CD4-positive, alpha-beta T cell (primary cell): ENCODE results near the gene PAQR8. TPM values are rescaled to one million over a fixed set of nuclear protein-coding genes. Genes with fewer than 3 reads are reported as not detected.

Source experiments
- ATAC-seq: fragments of 200-7000 bp; cut with Tn5 transposase; one replicate; pipeline ENCODE4 v1.10.0; 2022; ENCODE audit warnings: mild to moderate bottlenecking; ENCODE audit not compliant: poor library complexity
- CTCF ChIA-PET: fragments of 350-600 bp; sonication (Branson Sonifier 250); formaldehyde crosslinking; loops from one replicate; lab custom pipeline; 2021; ENCODE audit warnings: antibody characterized with exemption, inconsistent platforms; lab: Charles Lee
- POLR2A ChIA-PET: fragments of 350-600 bp; sonication (Branson Sonifier 250); formaldehyde crosslinking; loops from one replicate; lab custom pipeline; 2021; ENCODE audit warnings: antibody characterized with exemption, inconsistent platforms; lab: Charles Lee
- DNase-seq, 14 experiments: peaks; one replicate each; pipeline ENCODE4 v3.0.0-alpha.2; 2013 to 2020; ENCODE audit warnings: mixed read lengths in 2 of 14
- H3K27ac ChIP-seq, 2 donors: one replicate each; pipeline versions ENCODE4 v1.5.1 to v1.7.0; 2013; ENCODE audit warnings: low read length in 2 of 2, low read depth in 1 of 2, mild to moderate bottlenecking in 1 of 2
- H3K27me3 ChIP-seq, 2 experiments: 1 replicate in 1 of 2; 2 replicates in 1 of 2; pipeline versions ENCODE4 v1.6.1 to v1.7.0; 2013; ENCODE audit warnings: low read length in 2 of 2, control low read depth in 1 of 2, mild to moderate bottlenecking in 1 of 2, moderate library complexity in 1 of 2; ENCODE audit not compliant: insufficient read depth in 2 of 2, control insufficient read depth in 1 of 2
- H3K36me3 ChIP-seq: one replicate; pipeline ENCODE4 v1.6.1; 2013; ENCODE audit warnings: low read length, control low read depth; ENCODE audit not compliant: insufficient read depth
- H3K4me1 ChIP-seq: one replicate; pipeline ENCODE4 v1.6.1; 2013; ENCODE audit warnings: low read length, control low read depth; ENCODE audit not compliant: insufficient read depth
- H3K4me3 ChIP-seq: one replicate; pipeline ENCODE4 v1.5.1; 2013; ENCODE audit warnings: mild to moderate bottlenecking, low read length, moderate library complexity
- H3K9me3 ChIP-seq, 2 experiments: 1 replicate in 1 of 2; 2 replicates in 1 of 2; pipeline versions ENCODE4 v1.6.1 to v1.7.0; 2013; ENCODE audit warnings: low read length in 2 of 2, mild to moderate bottlenecking in 2 of 2, control low read depth in 1 of 2, moderate library complexity in 1 of 2; ENCODE audit not compliant: control insufficient read depth in 1 of 2, insufficient read depth in 1 of 2
- H3K27ac Mint-ChIP-seq: one replicate; pipeline ENCODE4 v1.8.0; 2020; ENCODE audit warnings: mixed read lengths
- H3K27me3 Mint-ChIP-seq: one replicate; pipeline ENCODE4 v1.8.0; 2021; ENCODE audit warnings: mixed read lengths
- H3K36me3 Mint-ChIP-seq: one replicate; pipeline ENCODE4 v1.8.0; 2021; ENCODE audit warnings: low read depth, mixed read lengths
- H3K4me1 Mint-ChIP-seq: one replicate; pipeline ENCODE4 v1.8.0; 2021; ENCODE audit warnings: low read depth, mixed read lengths
- H3K4me3 Mint-ChIP-seq: one replicate; pipeline ENCODE4 v1.8.0; 2020; ENCODE audit warnings: mild to moderate bottlenecking, mixed read lengths
- H3K9me3 Mint-ChIP-seq: one replicate; pipeline ENCODE4 v1.8.0; 2020; ENCODE audit warnings: mixed read lengths
- intact Hi-C, 2 experiments: fragments of 100-400 bp; cut with DNase I in 1 of 2; cut with micrococcal nuclease in 1 of 2; formaldehyde crosslinking; loops; one replicate each; pipeline versions ENCODE4 v1.15.1 to v1.9.0; 2023 to 2025; cut with DNase I, micrococcal nuclease
- total RNA-seq, 174 experiments: library from RNA in 2 of 174; stranded (reverse) in 2 of 174; gene quantifications; one replicate each; pipeline ENCODE4 v1.2.3 and lab custom pipeline; 2021 to 2026
- TF ChIP-seq, protein P1 (sequence below): fragments of 200-600 bp; IDR thresholded peaks from one replicate; pipeline ENCODE4 v1.8.0; 2022; ENCODE audit warnings: antibody characterized with exemption, mild to moderate bottlenecking

Gene PAQR8
- total RNA-seq, 2 experiments from 2014 or later: 1.8 to 1.9 TPM

DNA sequence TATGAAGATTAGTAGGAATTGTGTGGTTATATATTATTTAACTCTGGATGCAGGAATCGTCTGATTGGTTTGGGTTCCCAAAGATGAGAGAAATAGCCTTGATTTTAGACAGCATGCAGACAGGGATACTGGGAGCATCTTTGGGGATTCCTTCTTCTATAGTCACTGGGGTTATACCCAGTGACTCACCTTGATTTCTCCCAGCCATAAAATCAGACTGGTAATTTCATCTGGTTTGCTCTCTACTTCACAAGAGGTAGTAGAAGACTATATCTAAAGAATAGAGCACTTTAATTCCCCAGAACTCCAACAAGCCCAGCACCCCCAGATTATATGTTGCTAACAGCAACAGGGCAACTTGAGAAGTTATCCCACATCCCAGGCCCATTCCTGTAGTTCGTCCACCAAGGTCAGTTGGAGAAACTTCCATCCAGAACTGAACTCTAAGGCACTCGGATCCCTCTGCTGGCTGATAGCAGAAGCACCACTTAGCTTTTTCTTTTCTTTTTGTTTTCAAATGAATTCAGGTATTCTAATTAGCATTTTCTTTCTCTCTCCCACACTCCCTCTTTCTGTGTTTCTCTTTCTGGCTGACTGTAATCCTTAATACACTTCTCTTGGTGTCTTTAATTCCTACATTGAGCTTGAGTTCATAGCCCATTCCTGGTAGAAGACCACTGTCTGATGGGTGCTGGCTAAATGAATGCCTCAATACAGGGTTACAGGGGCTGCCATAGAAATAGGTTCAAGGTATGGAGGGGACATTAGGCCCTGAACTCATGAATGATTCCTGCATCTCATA is 37.8 kb downstream of the PAQR8 start:
- Mint-ChIP-seq H3K4me1 (peaks cover 80% of the 10 kb centered on the region), H3K36me3 (peaks cover 27% of the 10 kb centered on the region), H3K9me3 (peaks cover 6% of the 10 kb centered on the region), H3K4me3 (peak overlapping the region; percentile 54), H3K27ac (peak overlapping the region; percentile 97), H3K27me3 (no peaks in the 10 kb centered on the region)
- TF ChIP-seq, protein P1, sequence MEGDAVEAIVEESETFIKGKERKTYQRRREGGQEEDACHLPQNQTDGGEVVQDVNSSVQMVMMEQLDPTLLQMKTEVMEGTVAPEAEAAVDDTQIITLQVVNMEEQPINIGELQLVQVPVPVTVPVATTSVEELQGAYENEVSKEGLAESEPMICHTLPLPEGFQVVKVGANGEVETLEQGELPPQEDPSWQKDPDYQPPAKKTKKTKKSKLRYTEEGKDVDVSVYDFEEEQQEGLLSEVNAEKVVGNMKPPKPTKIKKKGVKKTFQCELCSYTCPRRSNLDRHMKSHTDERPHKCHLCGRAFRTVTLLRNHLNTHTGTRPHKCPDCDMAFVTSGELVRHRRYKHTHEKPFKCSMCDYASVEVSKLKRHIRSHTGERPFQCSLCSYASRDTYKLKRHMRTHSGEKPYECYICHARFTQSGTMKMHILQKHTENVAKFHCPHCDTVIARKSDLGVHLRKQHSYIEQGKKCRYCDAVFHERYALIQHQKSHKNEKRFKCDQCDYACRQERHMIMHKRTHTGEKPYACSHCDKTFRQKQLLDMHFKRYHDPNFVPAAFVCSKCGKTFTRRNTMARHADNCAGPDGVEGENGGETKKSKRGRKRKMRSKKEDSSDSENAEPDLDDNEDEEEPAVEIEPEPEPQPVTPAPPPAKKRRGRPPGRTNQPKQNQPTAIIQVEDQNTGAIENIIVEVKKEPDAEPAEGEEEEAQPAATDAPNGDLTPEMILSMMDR: peak; percentile 93
- H3K27ac ChIP-seq: peak overlapping the region; percentile 67 to 82
- CTCF ChIA-PET: interaction anchor here (0.6 to 4.4 kb wide), 22 partner anchors 10 to 600 kb away, joined by 3 to 55 read pairs (median 4); partner anchors contain the start of genes MCM3 and PAQR8
- H3K36me3 ChIP-seq: peaks cover 21% of the 10 kb centered on the region
- intact Hi-C loops: loop anchor here (1.0 to 10.0 kb wide), 9 partner anchors 10 to 483 kb away; partner anchors contain the start of genes PAQR8 (in 1 of the 2) and TRAM2 (in 1 of the 2)
- DNase-seq (peak in 5 of 14 experiments; percentile 34 to 75 (median 57)), ATAC-seq (peak; percentile 43)
- H3K27me3 ChIP-seq: no peaks in the 10 kb centered on the region
- POLR2A ChIA-PET: interaction anchor here (0.5 to 9.4 kb wide), 10 partner anchors 11 to 792 kb away, joined by 3 to 138 read pairs (median 7); partner anchors contain the start of genes EFHC1, MCM3 and PAQR8
- H3K4me3 ChIP-seq: no peak overlapping the region
- peaks cover 0 to 9% of the 10 kb centered on the region in 2 experiments for H3K9me3 ChIP-seq
- peaks cover 70% of the 10 kb centered on the region for H3K4me1 ChIP-seq

DNA sequence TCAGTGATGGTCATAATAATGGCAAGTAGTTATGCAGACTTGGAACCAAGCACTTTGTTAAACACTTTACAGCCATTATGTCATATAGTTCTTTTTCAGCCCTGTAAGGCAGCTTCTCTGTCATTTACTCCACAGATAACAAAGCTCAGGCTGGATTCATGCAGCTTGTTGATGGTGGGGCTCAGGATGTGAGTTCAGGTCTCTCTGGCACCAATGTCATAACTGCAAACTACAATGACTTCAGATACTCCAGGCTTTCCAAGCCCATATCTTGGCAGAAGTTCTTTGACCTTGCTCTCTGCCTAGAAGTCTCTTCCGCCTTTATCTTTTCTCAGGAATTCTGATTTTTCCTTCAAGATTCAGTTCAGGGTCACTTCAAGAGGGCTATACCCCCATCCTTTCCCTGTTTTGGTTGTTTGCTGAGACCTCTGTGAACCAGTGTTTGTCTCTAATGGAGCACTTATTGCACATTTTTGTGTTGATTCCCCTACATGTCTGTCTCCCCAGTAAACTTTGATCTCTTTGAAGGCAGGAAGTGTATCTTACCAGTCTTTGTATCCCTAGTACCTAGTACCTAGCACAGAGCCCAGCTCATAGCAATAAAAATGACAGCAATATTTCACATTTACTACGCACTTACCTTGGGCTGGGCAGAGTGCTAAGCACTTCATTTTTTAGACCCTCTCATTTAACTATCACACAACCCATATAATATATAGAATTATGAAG is 38.5 kb downstream of the PAQR8 start:
- ATAC-seq (peak; percentile 52), DNase-seq (peak in 2 of 14 experiments; percentile 40 to 43)
- Histone ChIP-seq H3K36me3 (peaks cover 28% of the 10 kb centered on the region), H3K9me3 (peaks cover 0 to 9% of the 10 kb centered on the region in 2 experiments), H3K4me1 (peaks cover 65% of the 10 kb centered on the region), H3K4me3 (no peak overlapping the region), H3K27ac (peak overlapping the region; percentile 35 to 64), H3K27me3 (no peaks in the 10 kb centered on the region)
- Mint-ChIP-seq H3K9me3 (peaks cover 6% of the 10 kb centered on the region), H3K27me3 (no peaks in the 10 kb centered on the region), H3K27ac (peak overlapping the region; percentile 97), H3K4me3 (peak overlapping the region; percentile 54), H3K4me1 (peaks cover 76% of the 10 kb centered on the region), H3K36me3 (peaks cover 35% of the 10 kb centered on the region)
- TF ChIP-seq, protein P1: no peak
- intact Hi-C loops: loop anchor here (1.0 to 10.0 kb wide), 3 partner anchors 15 to 236 kb away; no protein-coding TSS in a partner anchor
- POLR2A ChIA-PET: interaction anchor here (1.0 to 9.4 kb wide), 9 partner anchors 12 to 115 kb away, joined by 3 to 138 read pairs (median 7); partner anchors contain the start of genes EFHC1, MCM3 and PAQR8
- CTCF ChIA-PET: interaction anchor here (0.6 to 4.4 kb wide), 21 partner anchors 11 to 600 kb away, joined by 3 to 55 read pairs (median 4); partner anchors contain the start of genes MCM3 and PAQR8

DNA sequence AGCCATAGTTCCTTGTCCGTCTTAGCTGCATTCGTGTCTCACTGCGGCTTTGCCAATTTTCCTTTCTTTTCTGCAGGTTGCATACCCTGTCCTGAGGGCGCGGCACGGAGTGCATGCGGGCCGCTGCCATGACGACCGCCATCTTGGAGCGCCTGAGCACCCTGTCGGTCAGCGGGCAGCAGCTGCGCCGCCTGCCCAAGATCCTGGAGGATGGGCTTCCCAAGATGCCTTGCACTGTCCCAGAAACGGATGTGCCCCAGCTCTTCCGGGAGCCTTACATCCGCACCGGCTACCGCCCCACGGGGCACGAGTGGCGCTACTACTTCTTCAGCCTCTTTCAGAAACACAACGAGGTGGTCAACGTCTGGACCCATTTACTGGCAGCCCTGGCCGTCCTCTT is 41.1 kb downstream of the PAQR8 start:
- no peak overlapping the region for H3K27ac ChIP-seq
- intact Hi-C loops: loop anchor here in 1 of 2 experiments (10.0 kb wide), 1 partner anchor 238 kb away; no protein-coding TSS in a partner anchor
- peaks cover 41% of the 10 kb centered on the region for H3K4me1 ChIP-seq
- no peak for DNase-seq
- Mint-ChIP-seq H3K9me3 (no peaks in the 10 kb centered on the region), H3K27me3 (no peaks in the 10 kb centered on the region), H3K4me1 (peaks cover 66% of the 10 kb centered on the region), H3K27ac (peak overlapping the region; percentile 74), H3K4me3 (no peak overlapping the region), H3K36me3 (peaks cover 35% of the 10 kb centered on the region)
- no peak for ATAC-seq
- CTCF ChIA-PET: interaction anchor here (4.4 kb wide), 1 partner anchor 118 kb away, joined by 45 read pairs; the partner anchor contains the start of gene MCM3
- peaks cover 33% of the 10 kb centered on the region for H3K36me3 ChIP-seq
- POLR2A ChIA-PET: interaction anchor here (0.9 to 9.4 kb wide), 2 partner anchors 9 to 15 kb away, joined by 3 to 138 read pairs; no protein-coding TSS in a partner anchor
- TF ChIP-seq, protein P1: no peak
- H3K4me3 ChIP-seq: no peak overlapping the region
- peaks cover 0 to 9% of the 10 kb centered on the region in 2 experiments for H3K9me3 ChIP-seq
- H3K27me3 ChIP-seq: no peaks in the 10 kb centered on the region
